HepG2 (cell line): ENCODE data around the gene AJUBA. TPM values are rescaled to one million over a fixed set of nuclear protein-coding genes. Genes with fewer than 3 reads are reported as not detected.
A peak's percentile ranks its signal among the peaks of the same experiment; 100 is the strongest.

ENCODE experiments used
- ATAC-seq: fragments of 200-7000 bp; cut with Tn5 transposase; 3 replicates; pipeline ENCODE4 v1.9.1; 2020; ENCODE audit warnings: mild to moderate bottlenecking, moderate library complexity
- BruUV-seq: library from RNA; stranded (reverse); fragments of 400-500 nt; replicated peaks from 2 replicates; lab custom pipeline; 2021; lab: Mats Ljungman, UMichigan
- CTCF ChIA-PET: fragments of 300-600 bp; formaldehyde crosslinking; extraction: SDS; loops from one replicate; lab custom pipeline; 2021; ENCODE audit warnings: low total read pairs, inconsistent platforms, low intra/inter-chr PET ratio; lab: Yijun Ruan, JAX
- POLR2A ChIA-PET: fragments of 350-600 bp; sonication (Branson Sonifier 250); formaldehyde crosslinking; loops from one replicate; lab custom pipeline; 2020; ENCODE audit warnings: antibody characterized with exemption, inconsistent platforms; lab: Yijun Ruan, JAX
- DNase-seq: peaks from one replicate; pipeline ENCODE4 v3.0.0-alpha.2; 2015; ENCODE audit warnings: low spot score
- FAIRE-seq: peaks from 3 replicates; lab custom pipeline; 2011; peaks lifted over from hg19 to GRCh38; lab: Jason Lieb, UNC
- H2AFZ ChIP-seq: one replicate; pipeline ENCODE4 v1.6.1; 2011; ENCODE audit warnings: low read length, inconsistent platforms
- H3K27ac ChIP-seq: fragments of 300-600 bp; 3 replicates; pipeline ENCODE4 v1.8.0; 2011; ENCODE audit warnings: mixed run types, mild to moderate bottlenecking, mixed read lengths, low read length, inconsistent platforms; ENCODE audit not compliant: insufficient read depth; ENCODE audit errors: extremely low read length
- H3K27me3 ChIP-seq, 2 experiments: fragments of 200-600 bp in 1 of 2; 2 replicates in 1 of 2; 3 replicates in 1 of 2; pipeline versions ENCODE4 v1.6.0 to v1.8.0; 2011; ENCODE audit warnings: low read length in 2 of 2, mild to moderate bottlenecking in 2 of 2, moderate library complexity in 2 of 2, inconsistent platforms in 1 of 2; ENCODE audit not compliant: insufficient read depth in 2 of 2, control insufficient read depth in 1 of 2
- H3K36me3 ChIP-seq, 2 experiments: fragments of 200-600 bp in 1 of 2; replicated peaks in 1 of 2; 2 replicates in 1 of 2; 3 replicates in 1 of 2; pipeline versions ENCODE4 v1.5.1 to v1.8.0; 2011; ENCODE audit warnings: low read length in 2 of 2, inconsistent platforms in 1 of 2; ENCODE audit not compliant: insufficient read depth in 2 of 2, control insufficient read depth in 1 of 2
- H3K4me1 ChIP-seq: 2 replicates; pipeline ENCODE4 v1.5.1; 2012; ENCODE audit warnings: low read length, inconsistent platforms; ENCODE audit not compliant: insufficient read depth
- H3K4me2 ChIP-seq: 2 replicates; pipeline ENCODE4 v1.6.0; 2011; ENCODE audit warnings: low read depth, low read length, inconsistent platforms
- H3K4me3 ChIP-seq, 3 experiments: fragments of 200-600 bp in 1 of 3; sonication (generic), shearing (Covaris generic) in 1 of 3; replicated peaks in 1 of 3; 2 replicates each; pipeline ENCODE4 v1.5.1; 2011 to 2016; ENCODE audit warnings: low read length in 3 of 3, inconsistent platforms in 2 of 3, low read depth in 2 of 3, mild to moderate bottlenecking in 2 of 3, control low read depth in 1 of 3, mixed read lengths in 1 of 3; ENCODE audit not compliant: insufficient read depth in 1 of 3
- H3K79me2 ChIP-seq: one replicate; pipeline ENCODE4 v1.6.1; 2011; ENCODE audit warnings: low read length, inconsistent platforms; ENCODE audit not compliant: insufficient read depth
- H3K9ac ChIP-seq: 2 replicates; pipeline ENCODE4 v1.6.0; 2011; ENCODE audit warnings: mild to moderate bottlenecking, low read depth, low read length, inconsistent platforms; ENCODE audit not compliant: insufficient read depth
- H3K9me3 ChIP-seq: 2 replicates; pipeline ENCODE4 v1.5.1; 2012; ENCODE audit warnings: mild to moderate bottlenecking, low read length
- H4K20me1 ChIP-seq: 2 replicates; pipeline ENCODE4 v1.6.0; 2011; ENCODE audit warnings: inconsistent platforms, mild to moderate bottlenecking, low read length, moderate library complexity; ENCODE audit not compliant: insufficient read depth
- DZIP1 ChIP-seq: sonication (generic); formaldehyde crosslinking; IDR thresholded peaks from 2 replicates; pipeline ENCODE4 v1.5.0; 2020; ENCODE audit warnings: mild to moderate bottlenecking, missing genetic modification reagents
- ELF3 ChIP-seq: IDR thresholded peaks from 2 replicates; pipeline ENCODE4 v1.6.1; 2016; ENCODE audit warnings: missing genetic modification reagents, missing compliant biosample characterization
- EP300 ChIP-seq, 3 experiments: sonication (generic) in 1 of 3; formaldehyde crosslinking in 1 of 3; IDR thresholded peaks; 2 replicates each; pipeline versions ENCODE4 v1.5.1 to v1.6.1; 2011 to 2020; ENCODE audit warnings: low read depth in 2 of 3, low read length in 2 of 3, borderline replicate concordance in 1 of 3, improper control_type of control experiment in 1 of 3, mild to moderate bottlenecking in 1 of 3, missing genetic modification reagents in 1 of 3, moderate library complexity in 1 of 3
- GTF3A ChIP-seq: sonication (generic); formaldehyde crosslinking; conservative IDR thresholded peaks from 2 replicates; pipeline ENCODE4 v1.4.0; 2020; ENCODE audit warnings: mild to moderate bottlenecking, missing genetic modification reagents
- JUND ChIP-seq: sonication (generic); formaldehyde crosslinking; IDR thresholded peaks from 2 replicates; pipeline ENCODE4 v1.8.0; 2022; ENCODE audit warnings: mild to moderate bottlenecking, missing genetic modification reagents
- NONO ChIP-seq, 2 experiments: fragments of 450-650 bp in 1 of 2; sonication (generic) in 1 of 2; formaldehyde crosslinking in 1 of 2; IDR thresholded peaks in 1 of 2; conservative IDR thresholded peaks in 1 of 2; 2 replicates each; pipeline versions ENCODE4 v1.6.1 to v1.8.0; 2017 to 2022; ENCODE audit warnings: mild to moderate bottlenecking in 1 of 2, missing genetic modification reagents in 1 of 2, moderate library complexity in 1 of 2
- NRL ChIP-seq: sonication (generic); formaldehyde crosslinking; IDR thresholded peaks from 2 replicates; pipeline ENCODE4 v1.5.0; 2020; ENCODE audit warnings: missing genetic modification reagents, mild to moderate bottlenecking, moderate library complexity, borderline replicate concordance
- PAF1 ChIP-seq: IDR thresholded peaks from 2 replicates; pipeline ENCODE4 v1.6.1; 2016; ENCODE audit warnings: missing genetic modification reagents, missing compliant biosample characterization
- POLR2A ChIP-seq, 2 experiments: IDR thresholded peaks; 2 replicates each; pipeline ENCODE4 v1.6.1; 2011; ENCODE audit warnings: low read depth in 2 of 2, low read length in 2 of 2, mild to moderate bottlenecking in 1 of 2, moderate library complexity in 1 of 2; ENCODE audit not compliant: insufficient read depth in 1 of 2
- POLR2AphosphoS2 ChIP-seq: IDR thresholded peaks from 2 replicates; pipeline ENCODE4 v1.6.1; 2011; ENCODE audit warnings: low read depth, low read length, improper control_type of control experiment
- POLR2G ChIP-seq: fragments of 200-400 bp; formaldehyde crosslinking; IDR thresholded peaks from 2 replicates; pipeline ENCODE4 v1.6.1; 2018; ENCODE audit warnings: mild to moderate bottlenecking, low read depth, low read length, moderate library complexity
- RFXANK ChIP-seq: IDR thresholded peaks from 2 replicates; pipeline ENCODE4 v1.6.1; 2016
- SOX5 ChIP-seq: IDR thresholded peaks from 2 replicates; pipeline ENCODE4 v1.6.1; 2016; ENCODE audit warnings: borderline replicate concordance
- TIGD3 ChIP-seq: sonication (generic); formaldehyde crosslinking; IDR thresholded peaks from 2 replicates; pipeline ENCODE4 v1.5.1; 2020; ENCODE audit warnings: mild to moderate bottlenecking, missing genetic modification reagents, borderline replicate concordance
- ZC3H13 ChIP-seq: sonication (generic); formaldehyde crosslinking; IDR thresholded peaks from 2 replicates; pipeline ENCODE4 v1.8.1; 2023; ENCODE audit warnings: mild to moderate bottlenecking, missing genetic modification reagents, moderate library complexity
- ZNF138 ChIP-seq: sonication (generic); formaldehyde crosslinking; IDR thresholded peaks from 2 replicates; pipeline ENCODE4 v1.5.0; 2020; ENCODE audit warnings: mild to moderate bottlenecking, low read depth, missing genetic modification reagents
- ZNF232 ChIP-seq: sonication (generic); formaldehyde crosslinking; IDR thresholded peaks from 2 replicates; pipeline ENCODE4 v1.4.0; 2020; ENCODE audit warnings: missing genetic modification reagents, borderline replicate concordance
- ZNF382 ChIP-seq: sonication (generic); formaldehyde crosslinking; IDR thresholded peaks from 2 replicates; pipeline ENCODE4 v1.5.0; 2020; ENCODE audit warnings: missing genetic modification reagents, mild to moderate bottlenecking, borderline replicate concordance
- ZNF605 ChIP-seq: sonication (generic); formaldehyde crosslinking; IDR thresholded peaks from 2 replicates; pipeline ENCODE4 v1.8.0; 2022; ENCODE audit warnings: mild to moderate bottlenecking, missing genetic modification reagents
- ZSCAN30 ChIP-seq: sonication (generic); formaldehyde crosslinking; IDR thresholded peaks from 2 replicates; pipeline ENCODE4 v1.5.0; 2020; ENCODE audit warnings: mild to moderate bottlenecking, missing genetic modification reagents
- WGBS: methylation state at CpG from one replicate; pipeline ENCODE4 v1.1.6; 2017; ENCODE audit warnings: low lambda C conversion rate; 5-methylcytosine and 5-hydroxymethylcytosine counted together
- in situ Hi-C: cut with HindIII; loops from 2 replicates; pipeline ENCODE4 v1.10.0; 2017; ENCODE audit warnings: low pct_unique_long_range_greater_than_20kb; ENCODE audit not compliant: extremely low pct_ligation_motif_present
- intact Hi-C: fragments of 100-400 bp; cut with micrococcal nuclease; formaldehyde crosslinking; loops from one replicate; pipeline ENCODE4 v1.10.0; 2022; ENCODE audit not compliant: unreplicated experiment
- polyA plus RNA-seq, 8 experiments: library from polyadenylated mRNA; depleted of rRNA in 3 of 8; stranded (reverse) in 7 of 8; unstranded in 1 of 8; fragments of >200 nt; fragmentation: Illumina TruSeq in 4 of 8; extraction: Trizol in 4 of 8; gene quantifications; 2 replicates each; pipeline versions ENCODE4 v1.2.1 to v1.2.3, GENCODE V29; 2011 to 2016; ENCODE audit warnings: low read depth in 4 of 8, missing spikeins in 1 of 8, mixed read lengths in 1 of 8; ENCODE audit not compliant: insufficient read depth in 1 of 8
- total RNA-seq, 5 experiments: library from RNA; depleted of rRNA; stranded (reverse); fragments of >200 nt; fragmentation: Illumina TruSeq; extraction: Trizol; gene quantifications; 2 replicates each; pipeline ENCODE4 v1.2.3, GENCODE V29; 2016; ENCODE audit warnings: low read depth in 1 of 5

The AJUBA gene
- total and polyA plus RNA-seq, 2 of the 13 experiments (the other 11 are each of a cell fraction or from before 2014, with no cell fraction given): 157 to 241 TPM

GRCh38 chr14:23023022-23023794, 40.9 kb upstream of the AJUBA start:
- CTCF ChIA-PET: no interaction called here
- Histone ChIP-seq H3K79me2 (peaks cover 2% of the 10 kb centered on the region), H3K27ac (no peak overlapping the region), H3K27me3 (no peaks in the 10 kb centered on the region), H3K9ac (no peak overlapping the region), H3K4me3 (no peak overlapping the region), H2AFZ (no peak overlapping the region), H3K4me1 (peaks cover 17% of the 10 kb centered on the region), H3K36me3 (peaks cover 14 to 26% of the 10 kb centered on the region in 2 experiments), H4K20me1 (0 out of 2 replicates have a peak, but pooled peaks cover 6% of the 10 kb centered on the region), H3K4me2 (no peak overlapping the region), H3K9me3 (no peaks in the 10 kb centered on the region)
- 93% methylated on average over 8 of the region's 8 CpGs for WGBS
- BruUV-seq: no TSS peak
- DNase-seq (no peak), ATAC-seq (no peak), FAIRE-seq (no peak)
- POLR2A ChIA-PET: interaction anchor here (0.7 to 15.1 kb wide), 9 partner anchors 8 to 48 kb away, joined by 3 to 203 read pairs (median 4); partner anchors contain the start of genes AJUBA and PSMB5
- in situ Hi-C loops: no loop called here
- intact Hi-C loops: no loop called here
- 0 out of 2 replicates have a peak, but pooled peaks have one; percentile 46 for TF ChIP-seq GTF3A
- no peak for TF ChIP-seq TIGD3 (CRISPR knock-in tag)
- TF ChIP-seq SOX5 (CRISPR knock-in tag): no peak
- no peak for TF ChIP-seq NRL
- TF ChIP-seq ZC3H13 (CRISPR knock-in tag): 0 out of 2 replicates have a peak, but pooled peaks have one; percentile 53
- no peak for TF ChIP-seq ZNF382 (CRISPR knock-in tag)
- TF ChIP-seq POLR2AphosphoS2: 0 out of 2 replicates have a peak, but pooled peaks have one; percentile 54
- TF ChIP-seq DZIP1 (CRISPR knock-in tag): no peak
- 0 out of 4 replicates have a peak, but pooled peaks of 1 of the 2 experiments have one; percentile 5 for TF ChIP-seq EP300 (IDR thresholded peaks at IDR 0.05; ENCODE audit: low read depth in 2 of 2, low read length in 2 of 2)
- no peak for TF ChIP-seq EP300 (CRISPR knock-in tag; IDR thresholded peaks at IDR 0.05; ENCODE audit: borderline replicate concordance)
- TF ChIP-seq POLR2G: peak; percentile 43
- 0 out of 2 replicates have a peak, but pooled peaks have one; percentile 28 for TF ChIP-seq ZNF605
- no peak for TF ChIP-seq ZSCAN30 (CRISPR knock-in tag)
- peak; percentile 76; the same call in 1 of the 2 replicates for TF ChIP-seq PAF1 (CRISPR knock-in tag)
- TF ChIP-seq ELF3: no peak
- TF ChIP-seq POLR2A (IDR thresholded peaks at IDR 0.05; ENCODE audit: insufficient read depth in 1 of 2, low read depth in 2 of 2, low read length in 2 of 2): peak in 1 of 2 experiments; percentile 45; a peak in 2 of 4 replicates
- no peak for TF ChIP-seq NONO (IDR thresholded peaks at IDR 0.05)
- TF ChIP-seq NONO (CRISPR knock-in tag; conservative IDR thresholded peaks at IDR 0.05): peak; percentile 32; the same call in 1 of the 2 replicates
- no peak for TF ChIP-seq RFXANK (CRISPR knock-in tag)
- peak; percentile 16; the same call in 1 of the 2 replicates for TF ChIP-seq JUND (CRISPR knock-in tag)
- TF ChIP-seq ZNF232 (CRISPR knock-in tag): no peak
- no peak for TF ChIP-seq ZNF138 (CRISPR knock-in tag)
